ENCODE data around the gene DDX1. TPM values are rescaled to one million over a fixed set of nuclear protein-coding genes. Genes with fewer than 3 reads are reported as not detected.

Gene DDX1
- total RNA-seq, 2 donors from 2014 or later: 116 to 126 TPM

- H3K4me3 Mint-ChIP-seq: no peak overlapping the region
- H3K4me3 ChIP-seq (ENCODE audit: low read length): no peak overlapping the region
- TF ChIP-seq CTCF (conservative IDR thresholded peaks at IDR 0.05): no peak
- H3K27me3 ChIP-seq (ENCODE audit: control insufficient read depth, insufficient read depth, low read length, poor library complexity, severe bottlenecking): no peaks in the 10 kb centered on the region
- 88 to 100% methylated on average over 3 of the region's 3 CpGs for WGBS, 2 experiments (ENCODE audit: insufficient coverage in 1 of 2, insufficient read length in 1 of 2)
- DNase-seq: no peak
- H3K36me3 Mint-ChIP-seq (ENCODE audit: low read depth): peaks cover 23% of the 10 kb centered on the region
- no peak overlapping the region for H3K27ac ChIP-seq (ENCODE audit: low read depth, low read length)
- H3K9ac ChIP-seq (ENCODE audit: extremely low read depth, low read length, poor library complexity, severe bottlenecking): no peak overlapping the region
- peaks cover 18% of the 10 kb centered on the region for H3K36me3 ChIP-seq (ENCODE audit: control insufficient read depth, insufficient read depth, low read length)
- H3K4me1 ChIP-seq (ENCODE audit: control insufficient read depth, insufficient read depth, low read length): no peaks in the 10 kb centered on the region
- H3K9me3 Mint-ChIP-seq: no peaks in the 10 kb centered on the region
- no peaks in the 10 kb centered on the region for H3K9me3 ChIP-seq (ENCODE audit: control insufficient read depth, low read length)
- no peak overlapping the region for H3K27ac Mint-ChIP-seq
- no peaks in the 10 kb centered on the region for H3K27me3 Mint-ChIP-seq (ENCODE audit: insufficient read depth)
- peaks cover 7% of the 10 kb centered on the region for H3K4me1 Mint-ChIP-seq
Observed at GRCh38 chr2:15553951-15554350, 37.7 kb upstream of the DDX1 start.

GRCh38 chr2:15554525-15555218 is 37.0 kb upstream of the DDX1 start:
- Histone ChIP-seq H3K27ac (ENCODE audit: low read depth, low read length) (no peak overlapping the region), H3K9me3 (ENCODE audit: control insufficient read depth, low read length) (no peaks in the 10 kb centered on the region), H3K36me3 (ENCODE audit: control insufficient read depth, insufficient read depth, low read length) (peaks cover 13% of the 10 kb centered on the region), H3K4me3 (ENCODE audit: low read length) (no peak overlapping the region), H3K9ac (ENCODE audit: extremely low read depth, low read length, poor library complexity, severe bottlenecking) (no peak overlapping the region), H3K4me1 (ENCODE audit: control insufficient read depth, insufficient read depth, low read length) (no peaks in the 10 kb centered on the region), H3K27me3 (ENCODE audit: control insufficient read depth, insufficient read depth, low read length, poor library complexity, severe bottlenecking) (no peaks in the 10 kb centered on the region)
- no peaks in the 10 kb centered on the region for H3K9me3 Mint-ChIP-seq
- DNase-seq: no peak
- 90 to 91% methylated on average over 4 to 5 of the region's 5 CpGs for WGBS, 2 experiments (ENCODE audit: insufficient coverage in 1 of 2, insufficient read length in 1 of 2)
- TF ChIP-seq CTCF (conservative IDR thresholded peaks at IDR 0.05): no peak
- no peaks in the 10 kb centered on the region for H3K27me3 Mint-ChIP-seq (ENCODE audit: insufficient read depth)
- peaks cover 8% of the 10 kb centered on the region for H3K4me1 Mint-ChIP-seq
- H3K4me3 Mint-ChIP-seq: no peak overlapping the region
- H3K36me3 Mint-ChIP-seq (ENCODE audit: low read depth): peaks cover 20% of the 10 kb centered on the region
- H3K27ac Mint-ChIP-seq: no peak overlapping the region

- Histone ChIP-seq H3K4me3 (ENCODE audit: low read length) (no peak overlapping the region), H3K9ac (ENCODE audit: extremely low read depth, low read length, poor library complexity, severe bottlenecking) (no peak overlapping the region), H3K9me3 (ENCODE audit: control insufficient read depth, low read length) (no peaks in the 10 kb centered on the region), H3K4me1 (ENCODE audit: control insufficient read depth, insufficient read depth, low read length) (no peaks in the 10 kb centered on the region), H3K27ac (ENCODE audit: low read depth, low read length) (no peak overlapping the region), H3K27me3 (ENCODE audit: control insufficient read depth, insufficient read depth, low read length, poor library complexity, severe bottlenecking) (no peaks in the 10 kb centered on the region), H3K36me3 (ENCODE audit: control insufficient read depth, insufficient read depth, low read length) (peaks cover 13% of the 10 kb centered on the region)
- peaks cover 14% of the 10 kb centered on the region for H3K4me1 Mint-ChIP-seq
- H3K27me3 Mint-ChIP-seq (ENCODE audit: insufficient read depth): no peaks in the 10 kb centered on the region
- no peak overlapping the region for H3K27ac Mint-ChIP-seq
- no peak for DNase-seq
- H3K36me3 Mint-ChIP-seq (ENCODE audit: low read depth): peaks cover 20% of the 10 kb centered on the region
- H3K9me3 Mint-ChIP-seq: no peaks in the 10 kb centered on the region
- no peak for TF ChIP-seq CTCF (conservative IDR thresholded peaks at IDR 0.05)
- no peak overlapping the region for H3K4me3 Mint-ChIP-seq
- 95 to 100% methylated on average over 1 to 3 of the region's 3 CpGs for WGBS, 2 experiments (ENCODE audit: insufficient coverage in 1 of 2, insufficient read length in 1 of 2)
Observed at GRCh38 chr2:15555760-15556193, 35.9 kb upstream of the DDX1 start.

All from endodermal cell (in vitro differentiated cells).